Measurements from ENCODE around the gene CRELD2.
A peak's percentile ranks its signal among the peaks of the same experiment; 100 is the strongest.

The CRELD2 gene

GRCh38 chr22:49917974-49918910 is at the start of gene CRELD2, which contains the start of gene ALG12:
Gene CRELD2 (plus strand): TSS chr22:49918634. CDS start chr22:49918770, 136 bp downstream.
Gene ALG12 (minus strand): TSS chr22:49918438. CDS start chr22:49913765, 4,673 bp downstream.
- peak; percentile 100 for DNase-seq (ENCODE audit: low spot score)

GRCh38 chr22:49869086-49869830 is 49.2 kb upstream of the CRELD2 start:
- DNase-seq (ENCODE audit: low spot score): no peak

- DNase-seq (ENCODE audit: low spot score): no peak
Measured at GRCh38 chr22:49869845-49870712, 48.4 kb upstream of the CRELD2 start.

- no peak for DNase-seq (ENCODE audit: low spot score)
Measured at GRCh38 chr22:49871482-49871881, 47.0 kb upstream of the CRELD2 start.

- DNase-seq (ENCODE audit: low spot score): no peak
Measured at GRCh38 chr22:49872347-49872746, 46.1 kb upstream of the CRELD2 start.

- DNase-seq (ENCODE audit: low spot score): no peak
Measured at GRCh38 chr22:49873228-49873940, 45.0 kb upstream of the CRELD2 start.

GRCh38 chr22:49877642-49878041 is 40.8 kb upstream of the CRELD2 start:
- no peak for DNase-seq (ENCODE audit: low spot score)

- DNase-seq (ENCODE audit: low spot score): no peak
Measured at GRCh38 chr22:49878206-49878605, 40.2 kb upstream of the CRELD2 start.

GRCh38 chr22:49879871-49880270 is 38.6 kb upstream of the CRELD2 start:
- no peak for DNase-seq (ENCODE audit: low spot score)

GRCh38 chr22:49880281-49880680 is 38.2 kb upstream of the CRELD2 start:
- DNase-seq (ENCODE audit: low spot score): no peak

GRCh38 chr22:49881856-49882255 is 36.6 kb upstream of the CRELD2 start:
- DNase-seq (ENCODE audit: low spot score): no peak

- no peak for DNase-seq (ENCODE audit: low spot score)
Measured at GRCh38 chr22:49882519-49883293, 35.7 kb upstream of the CRELD2 start.

- DNase-seq (ENCODE audit: low spot score): no peak
Measured at GRCh38 chr22:49883294-49883640, 35.2 kb upstream of the CRELD2 start.

GRCh38 chr22:49884075-49884474 is 34.4 kb upstream of the CRELD2 start:
- DNase-seq (ENCODE audit: low spot score): no peak

GRCh38 chr22:49884503-49885260 is 33.8 kb upstream of the CRELD2 start:
- no peak for DNase-seq (ENCODE audit: low spot score)

- DNase-seq (ENCODE audit: low spot score): no peak
Measured at GRCh38 chr22:49885281-49885680, 33.2 kb upstream of the CRELD2 start.

- DNase-seq (ENCODE audit: low spot score): no peak
Measured at GRCh38 chr22:49885881-49886280, 32.6 kb upstream of the CRELD2 start.

GRCh38 chr22:49886346-49887063 is 31.9 kb upstream of the CRELD2 start:
- DNase-seq (ENCODE audit: low spot score): no peak

GRCh38 chr22:49887064-49887451 is 31.4 kb upstream of the CRELD2 start:
- DNase-seq (ENCODE audit: low spot score): no peak
